HG02938 (cell line): ENCODE results near the gene MS4A4A.
"Not testable (repeated sequence)": the region's sequence is repeated elsewhere in the genome, so short reads cannot be mapped to it uniquely, and the experiment has no call there.

Experiments
- ATAC-seq: cut with Tn5 transposase; IDR thresholded peaks from one replicate; pipeline ENCODE4 v1.9.1; 2021; ENCODE audit warnings: mild to moderate bottlenecking, moderate library complexity; ENCODE audit not compliant: unreplicated experiment

MS4A4A gene

DNA sequence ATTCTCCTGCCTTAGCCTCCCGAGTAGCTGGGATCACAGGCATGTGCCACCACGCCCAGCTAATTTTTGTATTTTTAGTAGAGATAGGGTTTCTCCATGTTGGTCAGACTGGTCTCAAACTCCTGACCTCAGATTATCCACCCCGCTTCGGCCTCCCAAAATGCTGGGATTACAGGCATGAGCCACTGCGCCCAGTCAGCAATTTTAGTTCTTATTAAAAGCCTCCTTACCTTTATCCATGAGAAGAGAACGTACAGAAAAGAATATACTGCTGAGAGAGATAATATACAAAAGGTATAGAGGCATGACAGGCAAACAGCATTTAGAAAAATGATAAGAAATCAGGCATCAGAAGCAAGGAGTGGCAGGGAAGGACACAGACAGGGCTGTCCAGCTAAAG, 21.4 kb downstream of the MS4A4A start:
- ATAC-seq: not testable (repeated sequence)

DNA sequence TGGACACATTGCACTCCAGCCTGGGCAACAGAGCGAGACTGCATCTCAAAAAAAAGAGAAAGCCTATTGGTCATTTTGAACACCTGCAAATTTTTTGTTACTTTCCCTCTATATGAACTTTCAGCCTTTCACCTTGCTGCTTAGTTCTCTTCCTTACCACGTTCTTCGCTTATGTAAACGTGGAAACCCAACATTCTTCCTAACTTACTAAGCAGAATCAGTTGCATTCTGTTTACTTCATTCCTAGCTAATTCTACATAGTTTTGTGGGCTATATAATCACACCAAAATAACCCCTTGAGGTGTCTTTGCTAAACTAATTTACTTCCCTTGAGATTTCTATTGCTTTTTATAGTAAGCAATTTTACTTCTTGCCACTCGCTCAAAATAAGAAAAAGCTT, 23.2 kb downstream of the MS4A4A start:
- no peak for ATAC-seq

- no peak for ATAC-seq
Measured at GRCh38 chr11:60305906-60306619, 25.6 kb downstream of the MS4A4A start.

- ATAC-seq: no peak
Measured at GRCh38 chr11:60307507-60308195, 27.2 kb downstream of the MS4A4A start.

DNA sequence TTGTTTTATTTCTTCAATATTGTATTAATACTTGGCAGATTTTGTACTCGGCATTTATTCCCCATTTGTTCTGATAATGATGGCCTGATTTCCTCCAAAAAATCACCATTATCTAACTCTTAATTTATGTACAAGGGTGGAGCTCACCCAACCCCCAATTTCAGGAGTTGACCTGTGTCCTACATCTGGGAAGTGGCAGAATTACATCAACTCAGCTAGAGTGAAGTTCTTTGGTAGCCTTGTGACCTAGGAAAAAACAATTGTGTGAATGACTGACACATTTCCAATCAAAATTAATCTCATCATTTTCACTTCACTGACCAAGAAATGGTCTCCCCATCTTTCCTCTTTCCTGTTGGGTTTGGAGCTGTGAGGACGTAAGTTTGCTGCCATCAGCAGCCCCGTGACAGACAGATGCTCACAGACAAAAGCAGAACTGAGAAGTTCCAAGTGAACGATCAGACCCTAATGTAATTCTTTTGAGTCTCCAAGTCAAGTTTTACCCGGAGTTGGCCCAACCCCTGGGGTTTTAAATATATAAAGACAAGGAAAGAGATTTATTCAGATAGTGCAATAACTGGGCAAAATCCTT, 30.0 kb downstream of the MS4A4A start:
- ATAC-seq: no peak

DNA sequence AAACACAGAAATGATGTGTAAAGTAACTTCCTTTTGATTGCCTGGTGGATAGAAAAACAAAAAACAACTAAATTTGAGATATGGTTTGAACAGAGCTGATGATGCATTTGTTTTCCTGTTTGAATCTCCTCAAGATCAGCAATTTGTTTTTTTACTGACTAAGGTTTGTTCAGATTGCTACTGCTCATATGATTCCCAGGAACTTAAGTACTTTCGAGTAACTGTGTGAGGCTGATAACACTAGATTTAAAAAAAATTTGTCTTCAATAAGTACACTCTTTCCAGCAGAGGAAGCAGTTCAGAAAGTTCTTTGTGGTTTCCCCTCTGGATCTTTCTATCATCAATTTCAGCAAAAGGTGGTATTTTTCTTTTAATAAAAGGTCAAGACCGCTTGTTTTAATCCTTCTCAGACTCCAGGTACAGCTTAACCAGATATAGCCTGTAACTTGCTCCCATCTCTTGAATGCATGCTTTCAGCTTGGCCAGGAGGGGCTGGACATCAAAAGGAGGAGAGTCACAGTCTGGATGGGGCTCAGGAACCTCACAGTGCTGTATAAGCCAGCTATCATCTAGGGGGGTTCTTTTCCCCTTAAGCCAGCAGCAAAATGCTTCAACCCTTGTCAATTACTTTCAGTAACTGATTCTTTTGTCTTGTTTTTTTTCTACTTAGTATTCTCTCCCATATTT, 34.3 kb downstream of the MS4A4A start:
- ATAC-seq: no peak

DNA sequence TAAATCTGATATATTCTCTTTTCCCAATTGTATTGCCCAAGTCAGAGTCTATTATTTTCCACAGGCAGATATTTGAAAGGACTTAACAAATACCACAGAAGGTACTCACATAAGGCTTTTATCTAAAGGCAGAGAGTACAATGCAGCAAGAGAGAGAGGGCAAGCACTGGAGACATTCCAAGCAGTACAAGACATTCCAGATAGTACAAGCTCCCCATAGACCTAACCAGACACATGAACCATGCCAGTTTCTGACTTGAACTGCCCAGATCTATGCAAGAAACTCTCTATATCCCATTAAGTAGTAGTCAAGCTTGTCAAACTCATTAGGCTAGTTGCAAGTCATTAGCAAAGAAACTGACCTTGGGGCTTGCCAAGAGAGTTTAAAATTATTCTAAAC, 35.4 kb downstream of the MS4A4A start:
- ATAC-seq: no peak

GRCh38 chr11:60316317-60316716, 35.9 kb downstream of the MS4A4A start:
- ATAC-seq: peak; percentile 45

GRCh38 chr11:60318726-60319125, 38.3 kb downstream of the MS4A4A start:
- no peak for ATAC-seq

GRCh38 chr11:60321051-60321450, 40.6 kb downstream of the MS4A4A start:
- no peak for ATAC-seq

DNA sequence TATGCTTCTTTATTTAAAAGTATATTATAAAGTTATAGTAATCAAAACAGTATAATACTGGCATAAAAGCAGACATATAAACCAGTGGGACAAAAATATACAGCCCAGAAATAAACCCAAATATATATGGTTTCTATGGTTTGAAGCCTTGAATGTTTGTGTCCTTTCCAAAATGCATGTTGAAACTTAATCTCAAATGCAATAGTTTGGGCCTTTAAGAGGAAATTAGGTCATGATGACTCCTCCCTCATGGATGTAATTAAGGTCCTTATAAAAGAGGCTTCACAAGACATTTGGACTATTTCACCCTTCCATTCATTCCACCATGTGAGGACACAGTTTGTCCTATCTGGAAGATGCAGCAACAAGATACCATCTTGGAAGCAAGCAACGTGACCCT, 46.5 kb downstream of the MS4A4A start, which contains the start of gene MS4A6E:
MS4A6E (plus strand) TSS at position 301 of the 400 bp plus-strand sequence. CDS start 7,641 bp downstream, outside the sequence.
- ATAC-seq: no peak

DNA sequence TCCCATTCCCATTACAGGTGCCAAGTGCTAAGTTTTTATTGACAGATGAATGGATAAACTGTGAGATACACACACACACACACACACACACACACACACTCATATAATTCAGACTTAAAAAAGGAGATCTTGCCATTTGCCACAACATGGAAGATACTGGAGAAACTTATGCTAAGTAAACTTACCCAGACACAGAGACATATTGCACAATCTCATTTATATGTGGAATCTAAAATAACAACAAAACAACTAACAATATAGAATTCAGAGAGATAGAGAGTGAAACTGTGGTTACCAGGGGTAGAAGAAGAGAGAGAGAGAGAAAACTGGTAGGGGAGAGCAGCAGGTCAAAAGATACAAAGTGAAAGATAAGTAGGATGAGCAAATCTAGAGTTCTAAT, 48.0 kb downstream of the MS4A4A start:
- ATAC-seq: no peak

DNA sequence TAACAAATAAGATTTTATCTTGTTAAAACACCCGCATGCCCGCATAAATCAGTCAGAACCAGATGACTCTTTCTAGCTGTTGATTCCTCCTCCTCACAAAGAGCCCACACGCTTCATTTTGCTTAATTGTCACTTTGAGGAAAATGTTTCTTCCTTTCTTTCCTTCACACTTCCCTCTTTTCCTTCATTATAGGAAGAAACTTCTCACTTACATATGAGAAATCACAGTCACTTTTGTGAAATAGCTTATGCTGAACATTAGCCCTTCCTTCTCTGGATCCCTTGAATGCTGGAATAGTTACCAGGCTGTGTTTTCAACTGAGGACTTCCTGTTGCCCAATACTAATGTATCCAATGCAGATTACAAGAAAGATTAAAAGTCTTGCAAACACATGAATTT, 52.4 kb downstream of the MS4A4A start:
- ATAC-seq: no peak

- ATAC-seq: no peak
Measured at GRCh38 chr11:60334005-60334620, 53.6 kb downstream of the MS4A4A start.

DNA sequence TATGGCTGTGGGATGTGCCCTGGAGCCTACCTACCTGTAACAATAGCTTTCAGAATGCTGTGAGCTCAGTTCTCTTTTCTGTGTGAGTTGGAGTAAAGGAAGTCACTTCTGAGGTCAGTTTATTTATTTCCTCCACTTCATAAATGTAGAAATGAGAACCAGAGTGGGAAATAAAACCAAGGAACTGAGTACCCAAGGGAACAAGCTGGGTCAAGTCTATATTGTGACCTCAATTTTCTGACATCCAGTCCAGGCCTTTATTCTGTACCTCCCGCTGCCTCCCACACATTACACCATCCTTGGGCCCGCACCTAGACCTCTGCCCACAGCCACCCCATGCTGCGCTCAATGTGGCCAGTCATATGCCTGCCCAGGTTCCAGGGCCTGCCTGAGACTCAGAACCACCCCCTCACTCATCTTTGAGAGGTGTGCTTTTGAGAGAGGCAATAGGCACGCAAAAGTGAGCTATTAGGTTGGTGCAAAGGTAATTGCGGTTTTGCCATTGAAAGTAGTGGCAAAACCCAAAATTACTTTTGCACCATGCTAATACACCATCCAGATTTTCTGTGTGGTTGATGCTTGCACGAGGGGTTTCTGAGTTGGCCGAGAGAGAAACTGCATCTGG, 56.4 kb downstream of the MS4A4A start:
- ATAC-seq: no peak

DNA sequence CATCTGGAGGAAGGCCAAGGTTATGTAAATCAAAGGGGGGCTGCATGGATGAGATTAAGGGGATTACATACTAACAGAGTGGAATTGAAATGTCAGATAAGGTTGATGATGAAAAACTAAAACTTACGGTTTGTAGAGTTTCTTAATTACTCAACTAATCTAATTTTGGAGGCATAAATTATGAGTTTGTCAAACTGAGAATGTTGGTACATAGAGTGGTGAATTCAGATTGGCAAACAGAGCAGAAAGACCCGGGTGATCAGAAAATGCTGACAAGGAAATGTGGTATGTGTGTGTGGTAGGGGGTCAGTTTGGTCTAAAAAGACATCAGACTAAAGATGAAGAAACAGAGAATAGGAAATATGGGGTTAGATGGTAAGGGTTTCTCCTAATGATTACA, 57.6 kb downstream of the MS4A4A start:
- ATAC-seq: no peak

DNA sequence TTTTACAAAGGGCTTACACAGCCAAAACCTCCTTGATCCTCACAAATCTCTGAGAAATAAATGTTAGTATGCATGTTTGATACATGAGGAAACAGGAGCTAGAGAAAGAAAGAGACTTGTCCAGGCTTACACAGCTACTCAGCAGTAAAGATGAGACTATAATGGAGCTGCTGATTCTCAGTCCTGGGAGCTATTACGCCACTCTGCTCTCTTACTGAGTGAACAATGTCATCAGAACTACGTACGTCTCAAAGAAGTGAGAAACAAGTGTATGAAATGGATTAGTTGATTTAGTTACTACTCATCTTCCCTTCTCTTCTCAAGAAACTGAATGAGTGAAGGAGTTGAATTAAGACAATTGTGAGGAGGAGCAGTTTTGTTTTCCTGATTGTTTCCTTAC, 58.9 kb downstream of the MS4A4A start:
- no peak for ATAC-seq

DNA sequence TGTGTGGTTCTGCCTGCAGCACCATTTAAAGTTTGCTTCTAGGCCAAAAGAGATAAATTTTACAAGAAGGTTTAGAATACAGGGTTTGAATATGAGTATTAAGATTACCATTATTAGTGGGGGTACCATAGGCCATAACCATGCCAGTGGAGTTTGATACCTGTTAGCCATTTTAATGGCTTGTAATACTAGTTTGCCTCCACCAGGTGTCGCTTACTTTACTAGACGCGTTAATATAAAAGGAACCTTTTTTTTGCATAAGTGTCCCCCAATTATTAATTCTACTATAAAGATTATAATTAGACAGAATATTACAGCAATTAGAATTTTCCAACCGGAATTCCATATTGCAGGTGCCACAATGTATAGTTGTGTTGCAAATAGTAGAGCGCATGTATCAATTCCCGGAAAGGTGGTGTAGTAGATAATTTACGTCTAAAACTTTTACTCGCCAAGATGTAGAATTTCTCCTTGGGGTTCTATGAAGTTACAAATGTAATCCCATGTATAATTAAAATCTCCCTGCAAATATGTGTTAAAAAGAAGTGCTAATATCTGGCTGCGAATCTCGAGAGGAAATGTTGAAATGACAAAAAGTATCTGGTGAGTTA, 62.7 kb downstream of the MS4A4A start:
- ATAC-seq: no peak

- no peak for ATAC-seq
Measured at GRCh38 chr11:60344146-60344545, 63.7 kb downstream of the MS4A4A start.

DNA sequence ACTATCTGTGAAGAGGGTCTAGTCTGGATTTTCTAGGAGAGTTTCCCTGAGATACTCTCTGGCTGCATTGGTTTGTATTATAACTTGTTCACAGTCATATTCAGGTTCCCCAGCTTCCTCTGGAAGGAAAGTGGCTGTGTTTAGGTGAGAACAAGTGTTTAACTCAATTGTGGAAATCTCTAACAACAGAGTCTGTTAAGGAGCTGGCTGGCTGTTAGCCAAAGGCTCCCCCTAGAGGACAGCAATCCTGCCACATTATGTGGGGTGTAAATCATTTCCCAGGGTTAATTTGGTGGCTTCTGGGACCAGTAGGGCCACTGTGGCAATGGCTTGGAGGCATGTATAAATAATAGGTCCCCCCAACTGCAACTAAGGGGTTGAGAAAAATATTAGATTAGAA, 65.0 kb downstream of the MS4A4A start:
- ATAC-seq: no peak
